Fibroblast of upper back skin (primary cell): Measurements from ENCODE around the gene FGF8.
"Not testable (repeated sequence)": the region's sequence is repeated elsewhere in the genome, so short reads cannot be mapped to it uniquely, and the experiment has no call there.

Experiments
- DNase-seq: peaks from one replicate; pipeline ENCODE4 v3.0.0-alpha.2; 2013

FGF8 gene

GRCh38 chr10:101775273-101776160 is at the start of gene FGF8:
Gene FGF8 (minus strand): TSS chr10:101776114. CDS start chr10:101775900, 214 bp downstream.
- DNase-seq: no peak

DNA sequence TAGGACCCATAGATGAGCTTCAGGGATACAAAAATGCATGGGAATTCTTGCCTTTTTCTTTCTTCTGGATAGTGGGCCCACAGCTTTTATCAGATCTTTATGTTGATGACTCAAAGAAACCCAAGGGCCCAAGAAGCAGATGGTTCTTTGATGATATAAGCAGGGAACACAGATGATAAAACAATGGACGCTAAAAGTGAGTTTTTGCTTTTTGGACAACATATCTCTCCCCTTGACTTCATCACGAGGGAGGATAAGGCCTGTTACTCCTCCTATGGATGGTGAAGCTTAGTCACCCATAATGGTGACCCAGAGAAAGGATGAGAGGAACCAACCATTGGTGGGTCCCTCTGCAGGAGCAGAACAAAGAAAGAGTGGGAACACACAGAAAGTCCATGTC is 48.8 kb upstream of the FGF8 start:
- no peak for DNase-seq

GRCh38 chr10:101818872-101819633 is 43.1 kb upstream of the FGF8 start:
- no peak for DNase-seq

- peak; percentile 100 for DNase-seq
These were observed 42.4 kb upstream of the FGF8 start, which contains the start of gene OGA for GRCh38 chr10:101818119-101818871. Gene OGA (minus strand): TSS chr10:101818444. CDS start chr10:101818022, 422 bp downstream.

GRCh38 chr10:101817337-101818118 is 41.6 kb upstream of the FGF8 start:
- peak; percentile 96 for DNase-seq

DNA sequence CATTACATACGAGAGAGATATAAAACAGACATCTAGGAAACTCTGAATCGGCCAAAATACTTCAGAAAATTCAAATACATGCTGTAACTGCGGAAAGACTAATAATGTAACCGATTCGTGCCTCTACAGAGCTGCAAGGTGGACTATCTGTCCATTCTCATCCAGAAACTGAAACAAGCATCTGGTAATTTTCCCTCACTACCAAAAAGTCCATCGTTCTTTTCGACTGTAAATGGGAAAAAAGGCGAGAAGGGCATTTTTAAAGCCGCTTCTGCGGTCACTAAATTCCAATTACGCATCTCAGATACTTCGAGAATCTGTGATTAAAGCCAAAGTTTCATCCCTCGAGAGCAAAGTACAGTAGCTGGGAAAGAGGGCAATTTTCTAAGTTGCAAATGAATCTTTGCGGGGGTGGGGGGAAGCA is 41.0 kb upstream of the FGF8 start:
- DNase-seq: no peak

- no peak for DNase-seq
These were observed 40.5 kb upstream of the FGF8 start for GRCh38 chr10:101816376-101816775.

- no peak for DNase-seq
These were observed 38.7 kb upstream of the FGF8 start for GRCh38 chr10:101814466-101815071.

- no peak for DNase-seq
These were observed 36.7 kb upstream of the FGF8 start for GRCh38 chr10:101812606-101813005.

DNA sequence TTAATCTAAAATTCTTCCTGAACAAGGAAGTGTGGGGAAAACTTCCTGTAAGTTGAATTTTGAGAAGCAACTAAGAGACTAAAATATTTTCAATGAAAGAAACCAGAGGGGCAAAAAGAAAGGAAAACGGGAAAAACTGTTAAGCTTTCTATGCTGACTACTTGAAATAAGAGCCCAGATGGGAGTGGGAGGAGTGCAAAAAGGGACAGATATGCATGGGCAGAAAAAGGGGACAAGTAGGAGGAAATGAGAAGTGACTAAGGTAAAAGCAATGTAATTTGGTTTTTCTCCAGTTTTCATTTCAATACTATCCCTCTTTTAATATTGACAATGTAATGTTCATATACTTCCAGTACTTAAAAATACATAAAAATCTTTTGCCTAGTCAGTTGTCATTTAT is 31.2 kb upstream of the FGF8 start:
- DNase-seq: no peak

- no peak for DNase-seq
These were observed 27.6 kb upstream of the FGF8 start for GRCh38 chr10:101803511-101803910.

DNA sequence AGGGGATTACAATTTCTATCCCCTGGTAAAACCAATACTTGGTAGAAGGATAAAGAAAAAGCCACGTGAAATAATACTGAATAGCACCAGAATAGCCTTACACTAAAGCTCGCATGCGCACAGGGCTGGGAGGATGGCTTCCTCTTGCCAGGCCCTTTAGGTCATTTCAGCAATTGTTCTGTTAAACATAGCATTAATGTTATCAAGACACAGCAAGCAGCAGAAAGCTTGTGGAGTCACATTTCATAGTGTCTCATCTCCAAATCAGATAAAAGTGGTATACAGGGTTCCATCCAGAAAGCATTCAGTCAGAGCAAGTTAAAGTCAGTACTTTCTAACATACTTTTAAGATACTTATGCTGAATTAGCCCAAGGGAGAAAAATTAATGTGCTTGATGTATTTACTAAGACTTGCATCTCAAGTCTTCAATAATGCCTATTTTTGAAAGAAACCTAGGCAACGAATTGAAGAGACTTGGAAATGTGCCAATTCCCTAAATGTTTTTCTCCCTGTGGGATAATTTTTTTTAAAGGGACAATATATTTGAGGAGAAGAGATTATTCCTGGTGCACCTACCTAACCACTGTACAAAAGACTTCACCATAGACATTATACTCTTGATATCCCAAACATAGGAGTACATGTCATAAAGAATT is 21.6 kb upstream of the FGF8 start:
- DNase-seq: no peak

GRCh38 chr10:101793526-101793925 is 17.6 kb upstream of the FGF8 start:
- no peak for DNase-seq

- DNase-seq: no peak
These were observed 13.8 kb upstream of the FGF8 start for GRCh38 chr10:101789686-101790085.

DNA sequence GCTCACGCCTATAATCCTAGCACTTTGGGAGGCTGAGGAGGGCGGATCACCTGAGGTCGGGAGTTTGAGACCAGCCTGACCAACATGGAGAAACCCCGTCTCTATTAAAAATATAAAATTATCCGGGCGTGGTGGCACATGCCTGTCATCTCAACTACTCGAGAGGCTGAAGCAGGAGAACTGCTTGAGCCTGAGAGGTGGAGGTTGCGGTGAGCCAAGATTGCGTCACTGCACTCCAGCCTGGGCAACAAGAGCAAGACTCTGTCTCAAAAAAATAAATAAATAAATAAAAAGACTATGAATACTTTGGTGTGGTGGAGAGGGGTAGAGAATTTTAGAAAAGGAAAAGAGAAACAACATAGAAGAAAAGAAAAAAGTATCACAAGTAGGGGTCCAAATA is 13.3 kb upstream of the FGF8 start:
- not testable (repeated sequence) for DNase-seq

- DNase-seq: no peak
These were observed 9.9 kb upstream of the FGF8 start for GRCh38 chr10:101785801-101786200.

DNA sequence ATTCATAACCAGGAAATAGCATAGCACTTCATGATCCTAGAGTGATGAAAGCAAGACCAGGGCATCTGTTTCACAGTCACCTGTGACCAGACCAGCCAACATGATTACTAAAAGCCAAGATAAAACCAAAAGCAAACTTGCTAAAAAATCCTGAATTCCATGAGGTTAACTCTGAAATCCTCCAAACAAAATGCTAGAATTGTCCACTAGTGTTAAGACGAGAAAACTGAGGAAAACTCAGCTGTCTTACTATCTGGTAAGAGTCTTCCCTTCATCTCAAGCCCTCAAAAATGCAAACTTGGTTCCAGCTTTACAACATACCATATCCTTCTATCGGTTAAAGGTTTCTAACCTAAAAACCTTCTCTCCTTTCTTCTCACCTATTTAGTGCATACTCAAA is 8.6 kb upstream of the FGF8 start:
- DNase-seq: no peak

- peak; percentile 5 for DNase-seq
These were observed 7.8 kb upstream of the FGF8 start for GRCh38 chr10:101783736-101784118.

DNA sequence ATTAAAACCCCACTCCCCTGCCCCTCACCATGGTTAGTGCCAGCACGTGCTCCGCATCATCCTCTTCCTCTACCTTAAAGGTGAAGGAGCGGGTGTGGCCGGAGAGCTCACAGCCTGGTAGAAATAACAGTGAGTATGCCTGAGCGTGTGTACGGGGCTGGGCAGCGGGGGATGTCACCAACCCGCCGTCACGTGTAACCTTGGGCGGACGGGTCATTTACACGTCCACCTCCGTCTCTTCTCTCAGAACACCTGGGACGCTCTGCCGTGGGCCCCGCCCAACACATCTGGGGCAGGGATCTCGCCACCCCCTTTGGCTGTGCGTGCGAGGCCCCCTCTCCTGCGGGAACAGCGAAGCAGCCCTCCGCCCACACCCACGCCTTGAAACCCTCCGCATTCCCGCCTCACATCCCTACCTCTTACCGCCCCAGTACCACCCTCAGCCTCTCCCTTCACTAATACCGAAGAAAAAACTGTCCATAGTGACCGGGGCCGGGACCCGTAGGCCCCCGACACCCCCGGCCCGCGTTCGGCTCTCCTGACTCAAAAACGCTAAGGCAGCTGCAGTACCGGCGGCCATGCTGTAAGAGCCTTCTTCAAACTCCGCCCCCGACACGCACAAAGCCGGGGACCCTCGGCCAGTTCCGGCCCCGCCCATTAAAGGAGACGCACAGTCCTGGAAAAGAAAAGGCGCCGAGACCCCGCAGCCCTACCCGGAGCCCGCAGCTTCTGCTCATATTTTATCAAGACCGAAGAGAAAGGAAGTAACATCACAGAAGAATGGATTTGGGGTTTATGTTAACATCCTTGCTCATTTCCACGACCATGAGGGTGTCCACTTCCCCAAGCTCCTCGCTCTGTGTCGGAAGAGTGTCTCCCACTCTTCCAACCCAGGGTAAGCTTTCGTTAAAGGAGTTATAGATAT is 7.2 kb upstream of the FGF8 start, which contains the start of gene NPM3:
NPM3 (minus strand) TSS at position 636 of the 925 bp plus-strand sequence; CDS start at position 580, 56 bp downstream.
- peak; percentile 78 for DNase-seq
